SJSA1 (cell line): ENCODE data around the gene REEP6. TPM values are rescaled to one million over a fixed set of nuclear protein-coding genes. Genes with fewer than 3 reads are reported as not detected.

Experiments
- DNase-seq, 2 experiments: peaks; one replicate each; pipeline ENCODE4 v3.0.0-alpha.2; 2015 to 2020; ENCODE audit warnings: low spot score in 2 of 2, low read depth in 1 of 2
- H3K27ac ChIP-seq: fragments of 250-450 bp; sonication (Bioruptor Pico); 2 replicates; pipeline ENCODE4 v1.5.1; 2020; ENCODE audit warnings: mild to moderate bottlenecking, moderate library complexity
- H3K27me3 ChIP-seq: fragments of 250-450 bp; sonication (Bioruptor Pico); replicated peaks from 2 replicates; pipeline ENCODE4 v1.5.1; 2020; ENCODE audit warnings: mild to moderate bottlenecking, moderate library complexity
- H3K36me3 ChIP-seq: fragments of 250-450 bp; sonication (Bioruptor Pico); 2 replicates; pipeline ENCODE4 v1.5.1; 2020; ENCODE audit warnings: mild to moderate bottlenecking
- H3K4me1 ChIP-seq: fragments of 250-450 bp; sonication (Bioruptor Pico); replicated peaks from 2 replicates; pipeline ENCODE4 v1.6.1; 2021; ENCODE audit warnings: mild to moderate bottlenecking
- H3K4me3 ChIP-seq: fragments of 250-450 bp; sonication (Bioruptor Pico); 2 replicates; pipeline ENCODE4 v1.5.1; 2020; ENCODE audit warnings: mild to moderate bottlenecking
- H3K9me3 ChIP-seq: fragments of 250-450 bp; sonication (Bioruptor Pico); replicated peaks from 2 replicates; pipeline ENCODE4 v1.5.1; 2020; ENCODE audit warnings: mild to moderate bottlenecking
- total RNA-seq: library from RNA; depleted of rRNA; stranded (reverse); fragments of >200 nt; shearing (Covaris generic); gene quantifications from 2 replicates; pipeline ENCODE4 v1.2.3, GENCODE V29; 2014

The REEP6 gene
- total RNA-seq, 1 experiment from 2014 or later: 0.92 TPM

GRCh38 chr19:1483131-1483978, 7.6 kb upstream of the REEP6 start:
- Histone ChIP-seq H3K27me3 (no peaks in the 10 kb centered on the region), H3K4me1 (peaks cover 6% of the 10 kb centered on the region), H3K27ac (no peak overlapping the region), H3K36me3 (no peaks in the 10 kb centered on the region), H3K9me3 (no peaks in the 10 kb centered on the region), H3K4me3 (no peak overlapping the region)
- DNase-seq: no peak

GRCh38 chr19:1483979-1484428, 7.0 kb upstream of the REEP6 start:
- Histone ChIP-seq H3K27me3 (no peaks in the 10 kb centered on the region), H3K36me3 (no peaks in the 10 kb centered on the region), H3K4me1 (peaks cover 5% of the 10 kb centered on the region; the same call in 1 of the 2 replicates), H3K9me3 (no peaks in the 10 kb centered on the region), H3K27ac (no peak overlapping the region), H3K4me3 (no peak overlapping the region)
- no peak for DNase-seq

- H3K36me3 ChIP-seq: no peaks in the 10 kb centered on the region; the same call in 1 of the 2 replicates
- peaks cover 9% of the 10 kb centered on the region for H3K27me3 ChIP-seq
- H3K4me1 ChIP-seq: peaks cover 16% of the 10 kb centered on the region
- no peak for DNase-seq
- H3K4me3 ChIP-seq: no peak overlapping the region
- no peak overlapping the region for H3K27ac ChIP-seq
- peaks cover 6% of the 10 kb centered on the region; the same call in 1 of the 2 replicates for H3K9me3 ChIP-seq
Observed at GRCh38 chr19:1486720-1487575, 4.0 kb upstream of the REEP6 start.

- peaks cover 16% of the 10 kb centered on the region for H3K4me1 ChIP-seq
- H3K9me3 ChIP-seq: peaks cover 6% of the 10 kb centered on the region; the same call in 1 of the 2 replicates
- no peak overlapping the region for H3K4me3 ChIP-seq
- no peak overlapping the region for H3K27ac ChIP-seq
- DNase-seq: no peak
- no peaks in the 10 kb centered on the region; the same call in 1 of the 2 replicates for H3K36me3 ChIP-seq
- peaks cover 17% of the 10 kb centered on the region for H3K27me3 ChIP-seq
Observed at GRCh38 chr19:1487576-1488281, 3.3 kb upstream of the REEP6 start.

- Histone ChIP-seq H3K4me3 (no peak overlapping the region), H3K36me3 (no peaks in the 10 kb centered on the region; the same call in 1 of the 2 replicates), H3K9me3 (peaks cover 6% of the 10 kb centered on the region; the same call in 1 of the 2 replicates), H3K27me3 (peaks cover 22% of the 10 kb centered on the region), H3K4me1 (peaks cover 16% of the 10 kb centered on the region), H3K27ac (no peak overlapping the region)
- DNase-seq: no peak
Observed at GRCh38 chr19:1488282-1488601, 2.7 kb upstream of the REEP6 start.

- H3K27me3 ChIP-seq: peaks cover 33% of the 10 kb centered on the region
- peak overlapping the region; percentile 44 for H3K4me3 ChIP-seq
- no peak for DNase-seq
- H3K36me3 ChIP-seq: no peaks in the 10 kb centered on the region; the same call in 1 of the 2 replicates
- no peak overlapping the region for H3K27ac ChIP-seq
- peaks cover 6% of the 10 kb centered on the region; the same call in 1 of the 2 replicates for H3K9me3 ChIP-seq
- H3K4me1 ChIP-seq: peaks cover 16% of the 10 kb centered on the region
Observed at GRCh38 chr19:1489463-1490310, 1.3 kb upstream of the REEP6 start.

GRCh38 chr19:1490311-1491113, 469 bp upstream of the REEP6 start, which contains the start of gene PCSK4:
Gene PCSK4, minus strand, starts transcription at chr19:1490350. Its CDS starts 4 bp downstream, at chr19:1490346.
- H3K36me3 ChIP-seq: no peaks in the 10 kb centered on the region; the same call in 1 of the 2 replicates
- H3K4me3 ChIP-seq: peak within 1 kb of the TSS; percentile 44
- peaks cover 42% of the 10 kb centered on the region for H3K27me3 ChIP-seq
- peak; percentile 99 for DNase-seq
- peaks cover 16% of the 10 kb centered on the region for H3K4me1 ChIP-seq
- peaks cover 6% of the 10 kb centered on the region; the same call in 1 of the 2 replicates for H3K9me3 ChIP-seq
- no peak within 1 kb of the TSS for H3K27ac ChIP-seq

- H3K36me3 ChIP-seq: no peaks in the 10 kb centered on the region; the same call in 1 of the 2 replicates
- H3K27me3 ChIP-seq: peaks cover 51% of the 10 kb centered on the region
- no peak for DNase-seq
- peaks cover 16% of the 10 kb centered on the region for H3K4me1 ChIP-seq
- H3K27ac ChIP-seq: no peak overlapping the region
- peaks cover 6% of the 10 kb centered on the region; the same call in 1 of the 2 replicates for H3K9me3 ChIP-seq
- no peak overlapping the region for H3K4me3 ChIP-seq
Observed at GRCh38 chr19:1491849-1492170, 829 bp downstream of the REEP6 start.

GRCh38 chr19:1492474-1493006, 1.6 kb downstream of the REEP6 start:
- H3K36me3 ChIP-seq: no peaks in the 10 kb centered on the region; the same call in 1 of the 2 replicates
- peaks cover 6% of the 10 kb centered on the region; the same call in 1 of the 2 replicates for H3K9me3 ChIP-seq
- DNase-seq: no peak
- no peak overlapping the region for H3K27ac ChIP-seq
- H3K27me3 ChIP-seq: peaks cover 58% of the 10 kb centered on the region
- no peak overlapping the region for H3K4me3 ChIP-seq
- peaks cover 16% of the 10 kb centered on the region for H3K4me1 ChIP-seq

GRCh38 chr19:1494115-1494815, 3.3 kb downstream of the REEP6 start:
- DNase-seq: no peak
- peaks cover 16% of the 10 kb centered on the region for H3K4me1 ChIP-seq

GRCh38 chr19:1495051-1495798, 4.2 kb downstream of the REEP6 start:
- Histone ChIP-seq H3K27ac (no peak overlapping the region), H3K27me3 (peaks cover 65% of the 10 kb centered on the region), H3K9me3 (peaks cover 6% of the 10 kb centered on the region; the same call in 1 of the 2 replicates), H3K4me1 (peaks cover 9% of the 10 kb centered on the region), H3K36me3 (no peaks in the 10 kb centered on the region; the same call in 1 of the 2 replicates), H3K4me3 (no peak overlapping the region)
- DNase-seq: no peak

More at GRCh38 chr19:1494115-1494815, 3.3 kb downstream of the REEP6 start:
- Histone ChIP-seq H3K27me3 (peaks cover 65% of the 10 kb centered on the region), H3K9me3 (peaks cover 6% of the 10 kb centered on the region; the same call in 1 of the 2 replicates), H3K4me3 (no peak overlapping the region), H3K27ac (no peak overlapping the region), H3K36me3 (no peaks in the 10 kb centered on the region; the same call in 1 of the 2 replicates)
